Activated naive CD4-positive, alpha-beta T cell treated with anti-CD3 and anti-CD28 coated beads, Interleukin-2, amount 50 U/mL, for 72 hours (primary cell): ENCODE measurements around the gene ADAMTS17. TPM values are rescaled to one million over a fixed set of nuclear protein-coding genes. Genes with fewer than 3 reads are reported as not detected.

ENCODE experiments used
- ATAC-seq, 2 donors: fragments of 150-1000 bp; cut with Tn5 transposase; 2 replicates each; pipeline ENCODE4 v1.10.0; 2021; ENCODE audit warnings: mild to moderate bottlenecking in 2 of 2, moderate library complexity in 2 of 2
- DNase-seq, 2 donors: peaks; one replicate each; pipeline ENCODE4 v3.0.0; 2021 to 2022; ENCODE audit warnings: low spot score in 2 of 2
- H3K27ac Mint-ChIP-seq, 2 donors: one replicate each; pipeline ENCODE4 v1.8.0; 2022; ENCODE audit warnings: mild to moderate bottlenecking in 2 of 2, mixed read lengths in 2 of 2
- H3K36me3 Mint-ChIP-seq, 2 donors: one replicate each; pipeline ENCODE4 v1.8.0; 2022; ENCODE audit warnings: mixed read lengths in 2 of 2
- H3K9me3 Mint-ChIP-seq, 2 donors: one replicate each; pipeline ENCODE4 v1.8.0; 2022; ENCODE audit warnings: mixed read lengths in 2 of 2
- total RNA-seq, 2 donors: library from RNA; stranded (reverse); gene quantifications; one replicate each; pipeline ENCODE4 v1.2.3, GENCODE V29; 2022

The ADAMTS17 gene
- total RNA-seq, 2 donors from 2014 or later = 0.19 to 1.5 TPM

DNA sequence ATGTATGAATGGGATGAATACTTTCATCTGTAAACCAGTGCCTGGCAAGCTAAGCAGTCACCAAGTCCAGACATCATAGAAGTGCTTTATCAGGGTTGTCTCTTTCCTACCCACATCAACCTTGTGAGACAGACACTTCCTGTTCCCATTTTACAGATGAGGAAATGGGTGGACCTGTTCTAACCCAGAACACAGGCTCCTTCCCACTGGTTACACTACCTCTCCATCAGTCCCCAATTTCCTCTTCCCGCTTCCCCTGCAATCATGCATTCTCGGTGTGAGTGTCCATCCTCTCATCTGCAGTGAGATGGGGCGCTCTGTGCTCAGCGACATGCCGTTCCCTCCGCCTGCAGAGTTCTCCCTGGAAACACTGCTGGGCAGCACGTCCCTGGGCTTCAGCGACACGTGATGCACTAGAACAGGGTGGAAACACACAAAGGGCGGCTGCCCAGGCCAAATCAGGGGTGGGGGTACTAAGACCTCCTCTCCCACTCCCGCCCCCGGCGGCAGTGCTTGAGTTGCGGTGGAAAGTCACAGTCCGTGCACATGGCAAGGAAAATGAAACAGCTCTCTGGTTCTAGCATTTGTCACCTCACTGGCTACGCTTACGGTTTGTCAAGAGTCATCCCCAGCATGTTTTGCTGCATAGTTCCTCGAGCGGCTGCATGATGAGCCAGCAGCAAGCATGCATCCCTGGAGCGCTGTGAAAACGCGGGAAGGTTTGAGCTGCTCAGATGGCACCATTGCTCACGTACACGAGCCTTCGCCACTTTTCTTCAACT, 201.1 kb downstream of the ADAMTS17 start:
- H3K9me3 Mint-ChIP-seq = no peaks in the 10 kb centered on the region
- DNase-seq (no peak), ATAC-seq (no peak)

DNA sequence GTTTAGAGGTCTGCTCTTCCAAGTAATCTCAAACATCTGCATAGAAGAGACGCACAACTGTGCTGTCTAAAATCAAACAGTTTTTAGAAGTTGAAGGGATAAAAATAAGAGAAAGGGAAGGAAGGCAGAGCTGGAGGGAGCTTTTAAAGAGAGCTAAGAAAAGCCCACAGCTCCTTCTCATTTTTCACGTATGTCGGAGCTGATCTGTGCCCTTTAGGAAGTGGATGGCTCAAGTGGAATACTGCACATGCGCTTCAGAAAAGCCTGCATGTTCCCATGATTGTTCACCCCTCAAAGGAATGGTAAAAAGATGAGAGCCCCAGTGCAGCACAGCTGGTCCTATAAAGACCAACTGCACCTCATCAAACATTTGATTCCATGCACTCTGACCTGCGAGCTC, 207.2 kb downstream of the ADAMTS17 start:
- H3K9me3 Mint-ChIP-seq = no peaks in the 10 kb centered on the region
- no peak overlapping the region for H3K27ac Mint-ChIP-seq
- no peak for DNase-seq
- no peaks in the 10 kb centered on the region for H3K36me3 Mint-ChIP-seq
- no peak for ATAC-seq

More for the DNA sequence above, 201.1 kb downstream of the ADAMTS17 start:
- Mint-ChIP-seq H3K36me3 (no peaks in the 10 kb centered on the region), H3K27ac (peak overlapping the region in 1 of 2 donors; percentile 92)

DNA sequence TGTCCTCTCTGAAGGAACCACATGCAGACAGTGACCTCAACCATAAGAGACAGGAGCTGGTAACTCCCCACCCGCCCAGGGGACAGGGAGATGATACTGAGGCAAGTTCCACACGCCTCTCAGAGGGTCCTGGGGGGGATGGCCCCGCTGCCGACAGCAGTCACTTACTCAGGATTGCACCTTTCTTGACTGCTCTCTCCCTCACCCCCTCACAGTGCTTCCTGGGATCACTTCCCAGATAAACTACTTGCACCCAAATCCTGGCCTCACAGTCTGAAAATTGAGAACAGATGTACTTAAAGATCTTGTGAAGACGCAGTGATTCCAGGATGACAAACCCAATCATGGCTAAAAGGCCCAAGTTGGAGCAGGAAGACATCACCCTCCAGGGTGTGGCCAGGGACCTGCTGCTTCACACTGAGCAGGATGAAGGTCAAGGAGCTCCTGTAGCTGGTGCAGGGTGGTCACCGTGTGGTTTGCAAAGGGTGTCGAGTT, 207.6 kb downstream of the ADAMTS17 start:
- Mint-ChIP-seq H3K36me3 (no peaks in the 10 kb centered on the region), H3K27ac (no peak overlapping the region), H3K9me3 (no peaks in the 10 kb centered on the region)
- no peak for ATAC-seq
- DNase-seq = no peak

GRCh38 chr15:100133001-100133400, 208.8 kb downstream of the ADAMTS17 start:
- no peaks in the 10 kb centered on the region for H3K9me3 Mint-ChIP-seq
- H3K36me3 Mint-ChIP-seq = no peaks in the 10 kb centered on the region
- H3K27ac Mint-ChIP-seq = no peak overlapping the region
- DNase-seq (no peak), ATAC-seq (no peak)

- ATAC-seq = no peak
- Mint-ChIP-seq H3K36me3 (no peaks in the 10 kb centered on the region), H3K9me3 (no peaks in the 10 kb centered on the region), H3K27ac (no peak overlapping the region)
- no peak for DNase-seq
These were observed 209.5 kb downstream of the ADAMTS17 start for GRCh38 chr15:100132309-100132708.

GRCh38 chr15:100131321-100132224, 210.2 kb downstream of the ADAMTS17 start:
- no peak overlapping the region for H3K27ac Mint-ChIP-seq
- no peaks in the 10 kb centered on the region for H3K36me3 Mint-ChIP-seq
- peak in 1 of 2 donors; percentile 42 for DNase-seq
- ATAC-seq = peak; percentile 78 to 79
- no peaks in the 10 kb centered on the region for H3K9me3 Mint-ChIP-seq

- DNase-seq = no peak
- no peaks in the 10 kb centered on the region for H3K36me3 Mint-ChIP-seq
- no peaks in the 10 kb centered on the region for H3K9me3 Mint-ChIP-seq
- ATAC-seq = no peak
- no peak overlapping the region for H3K27ac Mint-ChIP-seq
These were observed 212.1 kb downstream of the ADAMTS17 start for GRCh38 chr15:100129677-100130076.

DNA sequence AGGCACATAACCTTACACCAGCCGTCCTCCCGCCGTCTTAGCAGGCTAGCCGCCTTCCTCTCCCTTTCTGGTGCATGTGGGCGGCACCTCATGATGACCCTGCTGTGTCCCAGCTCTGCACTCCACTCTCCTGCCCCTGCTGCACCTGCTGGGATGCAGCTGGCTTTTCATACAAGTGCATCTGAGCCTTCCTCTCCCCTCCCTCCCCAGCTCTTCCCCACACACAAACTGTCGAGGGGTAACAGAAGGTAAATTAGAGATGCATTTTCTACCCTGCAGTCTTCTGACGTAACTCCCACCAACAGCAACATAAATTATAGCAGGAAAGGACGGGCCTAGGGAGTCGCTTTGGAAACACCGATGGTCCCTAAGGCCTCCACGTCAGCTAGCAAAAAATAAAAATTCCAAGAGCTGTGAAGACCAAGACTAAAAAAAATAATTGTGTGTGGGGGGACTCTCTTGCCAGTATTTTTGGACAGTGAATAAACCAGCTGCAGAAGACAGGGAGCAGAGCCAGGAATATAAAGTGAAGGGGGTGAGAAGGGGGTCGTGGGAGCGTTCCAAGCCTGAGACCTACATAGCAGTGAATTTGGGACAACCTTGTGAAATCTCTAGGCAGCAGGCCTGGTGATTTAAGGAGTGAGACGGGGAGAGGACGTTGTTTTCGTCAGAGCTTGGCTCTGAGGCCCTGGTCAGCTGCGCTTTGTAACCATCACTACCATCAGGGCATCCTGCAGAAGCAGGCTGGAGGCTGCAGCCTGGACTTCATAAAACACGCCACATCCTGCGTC, 216.2 kb downstream of the ADAMTS17 start:
- no peak for ATAC-seq
- DNase-seq = no peak
- H3K27ac Mint-ChIP-seq = no peak overlapping the region
- peaks cover 23 to 35% of the 10 kb centered on the region in 2 donors for H3K36me3 Mint-ChIP-seq
- peaks cover 15 to 19% of the 10 kb centered on the region in 2 donors for H3K9me3 Mint-ChIP-seq

DNA sequence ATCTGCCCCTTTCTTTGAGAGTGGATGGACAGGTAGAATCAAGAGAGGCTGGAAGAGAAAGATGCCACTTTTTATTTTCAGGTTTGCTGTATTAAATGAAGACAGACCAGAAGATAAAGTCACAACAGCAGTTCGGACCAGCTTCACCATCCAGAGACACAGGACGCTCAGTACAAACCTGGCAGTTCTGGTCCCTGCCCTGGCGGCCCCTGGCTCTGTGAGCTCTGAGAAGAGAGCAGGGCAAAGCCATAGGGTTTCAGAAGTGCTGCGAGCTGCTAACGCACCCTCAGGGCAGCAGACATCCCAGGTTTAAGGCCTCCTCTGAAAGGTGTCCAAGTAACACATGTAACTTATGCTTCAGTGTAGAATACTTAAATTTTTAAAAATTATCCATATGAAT, 216.8 kb downstream of the ADAMTS17 start:
- DNase-seq = no peak
- Mint-ChIP-seq H3K36me3 (peaks cover 30 to 39% of the 10 kb centered on the region in 2 donors), H3K27ac (no peak overlapping the region), H3K9me3 (peaks cover 16 to 20% of the 10 kb centered on the region in 2 donors)
- no peak for ATAC-seq

GRCh38 chr15:100124361-100124760, 217.4 kb downstream of the ADAMTS17 start:
- ATAC-seq = no peak
- H3K36me3 Mint-ChIP-seq = peaks cover 35 to 43% of the 10 kb centered on the region in 2 donors
- DNase-seq = no peak
- no peak overlapping the region for H3K27ac Mint-ChIP-seq
- peaks cover 19 to 26% of the 10 kb centered on the region in 2 donors for H3K9me3 Mint-ChIP-seq

- no peak for ATAC-seq
- DNase-seq = no peak
- Mint-ChIP-seq H3K9me3 (peaks cover 19 to 27% of the 10 kb centered on the region in 2 donors), H3K27ac (no peak overlapping the region), H3K36me3 (peaks cover 35 to 49% of the 10 kb centered on the region in 2 donors)
These were observed 218.2 kb downstream of the ADAMTS17 start for GRCh38 chr15:100123611-100124010.

DNA sequence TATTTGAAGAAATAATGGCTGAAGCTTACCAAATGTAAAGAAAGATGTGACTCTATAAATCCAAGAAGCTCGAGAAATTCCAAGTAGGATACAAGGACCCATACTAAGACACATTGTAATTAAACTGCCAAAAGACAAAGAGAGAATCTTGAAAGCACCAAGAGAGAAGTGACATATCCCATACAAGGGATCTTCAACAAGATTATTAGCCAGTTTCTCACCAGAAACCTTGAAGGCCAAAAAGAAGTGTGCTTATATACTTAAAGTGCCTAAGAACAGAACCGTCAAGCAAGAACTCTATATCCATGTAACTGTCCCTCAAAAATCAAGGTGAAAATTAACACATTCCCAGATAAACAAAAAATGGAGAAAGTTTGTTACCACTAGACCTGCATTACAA, 220.5 kb downstream of the ADAMTS17 start:
- ATAC-seq = no peak
- DNase-seq = no peak
- Mint-ChIP-seq H3K9me3 (peaks cover 19 to 27% of the 10 kb centered on the region in 2 donors), H3K36me3 (peaks cover 35 to 51% of the 10 kb centered on the region in 2 donors), H3K27ac (no peak overlapping the region)

DNA sequence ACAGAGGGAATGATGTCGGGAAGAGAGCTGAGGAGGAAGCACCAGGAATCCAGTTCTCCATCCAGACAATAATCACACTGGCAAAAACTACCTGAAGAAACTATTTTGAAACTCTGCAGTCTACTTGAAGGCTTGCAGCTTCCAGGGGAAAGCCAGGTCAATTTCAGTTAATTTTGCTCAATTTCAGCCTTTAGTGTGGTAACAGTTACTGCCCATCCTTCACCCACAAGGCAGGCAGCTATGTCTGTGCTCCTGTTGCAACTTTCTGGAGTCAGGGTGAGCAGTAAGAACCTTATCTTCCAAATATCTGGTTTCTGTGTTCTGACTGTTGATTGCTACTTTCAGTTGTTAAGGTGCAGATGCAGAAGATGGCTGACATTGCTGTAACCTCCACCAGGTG, 221.7 kb downstream of the ADAMTS17 start:
- peaks cover 35 to 51% of the 10 kb centered on the region in 2 donors for H3K36me3 Mint-ChIP-seq
- ATAC-seq (no peak), DNase-seq (no peak)
- peaks cover 19 to 27% of the 10 kb centered on the region in 2 donors for H3K9me3 Mint-ChIP-seq
- no peak overlapping the region for H3K27ac Mint-ChIP-seq

- no peak for DNase-seq
- Mint-ChIP-seq H3K27ac (no peak overlapping the region), H3K9me3 (peaks cover 19 to 27% of the 10 kb centered on the region in 2 donors), H3K36me3 (peaks cover 35 to 45% of the 10 kb centered on the region in 2 donors)
- ATAC-seq = no peak
These were observed 223.2 kb downstream of the ADAMTS17 start for GRCh38 chr15:100118546-100118945.

- DNase-seq = no peak
- Mint-ChIP-seq H3K27ac (no peak overlapping the region), H3K36me3 (peaks cover 18 to 25% of the 10 kb centered on the region in 2 donors), H3K9me3 (peaks cover 10 to 13% of the 10 kb centered on the region in 2 donors)
- ATAC-seq = no peak
These were observed 225.2 kb downstream of the ADAMTS17 start for GRCh38 chr15:100116416-100117190.

DNA sequence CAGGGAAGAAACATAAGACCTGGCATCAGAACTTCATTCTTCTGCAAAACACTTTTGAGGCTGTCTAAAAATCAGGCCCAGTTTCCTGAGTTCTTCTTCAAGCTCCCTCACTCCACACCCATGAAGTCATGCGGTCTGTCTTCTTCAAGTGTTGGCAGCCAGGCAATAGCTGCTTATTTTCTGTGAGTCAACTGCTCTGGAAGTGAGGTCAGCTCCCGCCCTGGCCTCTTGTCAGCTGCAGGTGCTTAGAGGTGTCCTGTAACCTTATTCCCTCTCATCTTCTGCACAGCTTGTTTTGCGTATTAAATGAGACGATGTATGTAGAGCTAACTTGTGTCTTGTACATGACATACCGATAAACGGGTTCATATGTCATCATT, 226.1 kb downstream of the ADAMTS17 start:
- Mint-ChIP-seq H3K36me3 (peaks cover 12 to 18% of the 10 kb centered on the region in 2 donors), H3K9me3 (peaks cover 5 to 8% of the 10 kb centered on the region in 2 donors), H3K27ac (no peak overlapping the region)

More for the DNA sequence above, 226.1 kb downstream of the ADAMTS17 start:
- ATAC-seq = no peak
- DNase-seq = no peak
